Measurements from ENCODE around the gene NYNRIN. TPM values are rescaled to one million over a fixed set of nuclear protein-coding genes. Genes with fewer than 3 reads are reported as not detected.

The NYNRIN gene
- total RNA-seq, 1 donor from 2014 or later: 6.2 TPM

GRCh38 chr14:24394275-24394674, 4.5 kb upstream of the NYNRIN start:
- DNase-seq (ENCODE audit: low read depth): no peak
- TF ChIP-seq CTCF (conservative IDR thresholded peaks at IDR 0.05; ENCODE audit: low read depth, low read length): no peak

GRCh38 chr14:24395609-24396582, 2.9 kb upstream of the NYNRIN start:
- TF ChIP-seq CTCF (conservative IDR thresholded peaks at IDR 0.05; ENCODE audit: low read depth, low read length): no peak
- DNase-seq (ENCODE audit: low read depth): no peak

More at GRCh38 chr14:24394275-24394674, 4.5 kb upstream of the NYNRIN start:
- H3K4me3 ChIP-seq (ENCODE audit: low read depth, low read length): no peak overlapping the region

GRCh38 chr14:24397639-24398292, 1.0 kb upstream of the NYNRIN start:
- no peak for DNase-seq (ENCODE audit: low read depth)
- H3K4me3 ChIP-seq (ENCODE audit: low read depth, low read length): no peak overlapping the region
- TF ChIP-seq CTCF (conservative IDR thresholded peaks at IDR 0.05; ENCODE audit: low read depth, low read length): no peak

More at GRCh38 chr14:24395609-24396582, 2.9 kb upstream of the NYNRIN start:
- H3K4me3 ChIP-seq (ENCODE audit: low read depth, low read length): no peak overlapping the region

GRCh38 chr14:24398293-24398652, 530 bp upstream of the NYNRIN start:
- H3K4me3 ChIP-seq (ENCODE audit: low read depth, low read length): no peak overlapping the region
- DNase-seq (ENCODE audit: low read depth): no peak

GRCh38 chr14:24399447-24399822, 632 bp downstream of the NYNRIN start:
- no peak for DNase-seq (ENCODE audit: low read depth)
- no peak for TF ChIP-seq CTCF (conservative IDR thresholded peaks at IDR 0.05; ENCODE audit: low read depth, low read length)
- H3K4me3 ChIP-seq (ENCODE audit: low read depth, low read length): peak overlapping the region; percentile 54

More at GRCh38 chr14:24398293-24398652, 530 bp upstream of the NYNRIN start:
- no peak for TF ChIP-seq CTCF (conservative IDR thresholded peaks at IDR 0.05; ENCODE audit: low read depth, low read length)

GRCh38 chr14:24399999-24400718, 1.4 kb downstream of the NYNRIN start:
- no peak for DNase-seq (ENCODE audit: low read depth)
- no peak for TF ChIP-seq CTCF (conservative IDR thresholded peaks at IDR 0.05; ENCODE audit: low read depth, low read length)
- H3K4me3 ChIP-seq (ENCODE audit: low read depth, low read length): no peak overlapping the region
